ENCODE measurements around the gene TKT. TPM values are rescaled to one million over a fixed set of nuclear protein-coding genes. Genes with fewer than 3 reads are reported as not detected.

TKT gene
- total RNA-seq, 1 experiment from 2014 or later, result 339 TPM

DNA sequence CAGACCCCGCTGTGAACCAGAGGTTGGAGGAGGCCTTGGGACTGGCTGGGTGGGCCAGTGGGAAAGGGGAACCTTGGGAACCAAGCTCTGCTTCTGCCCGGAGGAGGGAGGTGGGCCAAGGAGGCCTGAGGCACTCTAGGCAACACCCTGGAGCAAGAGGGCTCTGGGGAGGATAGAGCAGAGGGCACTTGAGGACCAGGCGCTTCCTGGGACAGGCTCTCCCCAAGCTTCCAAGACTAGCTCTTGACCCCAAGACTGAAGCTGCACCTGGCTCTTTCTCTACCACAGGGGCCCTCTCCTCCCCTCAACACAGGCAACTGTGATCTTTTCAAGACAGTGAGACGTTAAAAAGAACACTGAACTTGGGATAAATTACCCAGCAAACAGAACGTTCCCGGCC, 20.3 kb downstream of the TKT start:
- Histone ChIP-seq H3K4me1 (peaks cover 18% of the 10 kb centered on the region), H3K9me3 (no peaks in the 10 kb centered on the region), H3K27me3 (replicated peaks; ENCODE audit: control insufficient read depth, insufficient read depth, low read length) (no peaks in the 10 kb centered on the region), H3K36me3 (ENCODE audit: control insufficient read depth, insufficient read depth, low read length) (peaks cover 5% of the 10 kb centered on the region), H3K4me3 (ENCODE audit: low read depth, low read length) (no peak overlapping the region)
- no peak for DNase-seq
- H3K27ac Mint-ChIP-seq (ENCODE audit: unreplicated experiment), result peak overlapping the region; percentile 53
- no TSS peak for BruUV-seq (replicated peaks)
- ChIA-PET POLR2A (no interaction called here), CTCF (no interaction called here)
- H3K36me3 Mint-ChIP-seq (ENCODE audit: insufficient read depth, unreplicated experiment), result peaks cover 90% of the 10 kb centered on the region
- H3K9me3 Mint-ChIP-seq (ENCODE audit: unreplicated experiment), result no peaks in the 10 kb centered on the region
- TF ChIP-seq, protein P1, sequence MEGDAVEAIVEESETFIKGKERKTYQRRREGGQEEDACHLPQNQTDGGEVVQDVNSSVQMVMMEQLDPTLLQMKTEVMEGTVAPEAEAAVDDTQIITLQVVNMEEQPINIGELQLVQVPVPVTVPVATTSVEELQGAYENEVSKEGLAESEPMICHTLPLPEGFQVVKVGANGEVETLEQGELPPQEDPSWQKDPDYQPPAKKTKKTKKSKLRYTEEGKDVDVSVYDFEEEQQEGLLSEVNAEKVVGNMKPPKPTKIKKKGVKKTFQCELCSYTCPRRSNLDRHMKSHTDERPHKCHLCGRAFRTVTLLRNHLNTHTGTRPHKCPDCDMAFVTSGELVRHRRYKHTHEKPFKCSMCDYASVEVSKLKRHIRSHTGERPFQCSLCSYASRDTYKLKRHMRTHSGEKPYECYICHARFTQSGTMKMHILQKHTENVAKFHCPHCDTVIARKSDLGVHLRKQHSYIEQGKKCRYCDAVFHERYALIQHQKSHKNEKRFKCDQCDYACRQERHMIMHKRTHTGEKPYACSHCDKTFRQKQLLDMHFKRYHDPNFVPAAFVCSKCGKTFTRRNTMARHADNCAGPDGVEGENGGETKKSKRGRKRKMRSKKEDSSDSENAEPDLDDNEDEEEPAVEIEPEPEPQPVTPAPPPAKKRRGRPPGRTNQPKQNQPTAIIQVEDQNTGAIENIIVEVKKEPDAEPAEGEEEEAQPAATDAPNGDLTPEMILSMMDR (IDR thresholded peaks at IDR 0.05; ENCODE audit: insufficient read depth in 1 of 2, low read depth in 1 of 2, low read length in 1 of 2, severe bottlenecking in 1 of 2, unreplicated experiment in 1 of 2), result no peak
- no peak overlapping the region for H3K4me3 Mint-ChIP-seq (ENCODE audit: unreplicated experiment)
- intact Hi-C loops (cut with micrococcal nuclease; ENCODE audit: unreplicated experiment), result no loop called here
- H3K4me1 Mint-ChIP-seq (ENCODE audit: low read depth, unreplicated experiment), result peaks cover 12% of the 10 kb centered on the region
- H3K27me3 Mint-ChIP-seq (ENCODE audit: insufficient read depth, unreplicated experiment), result no peaks in the 10 kb centered on the region

DNA sequence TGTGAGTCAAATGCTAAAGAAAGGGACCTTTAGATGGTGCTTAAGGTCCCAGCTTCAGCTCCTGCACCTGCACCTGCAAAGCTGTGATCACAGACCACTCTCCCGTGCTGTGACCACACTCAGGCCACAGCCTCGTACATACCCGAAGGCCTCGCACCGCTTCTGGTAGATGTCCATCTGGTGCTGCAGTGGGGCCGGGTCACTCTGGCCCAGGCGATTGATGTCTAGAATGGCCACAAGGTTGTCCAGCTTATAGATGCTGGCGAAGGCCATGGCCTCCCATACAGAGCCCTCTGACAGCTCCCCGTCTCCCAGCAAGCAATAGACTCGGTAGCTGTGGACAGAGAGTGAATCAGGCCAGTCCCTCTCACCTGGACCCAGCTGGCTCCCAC, 21.0 kb downstream of the TKT start:
- H3K36me3 ChIP-seq (ENCODE audit: control insufficient read depth, insufficient read depth, low read length), result peaks cover 4% of the 10 kb centered on the region
- H3K4me1 ChIP-seq, result peaks cover 17% of the 10 kb centered on the region
- H3K27me3 ChIP-seq (replicated peaks; ENCODE audit: control insufficient read depth, insufficient read depth, low read length), result no peaks in the 10 kb centered on the region
- H3K27ac Mint-ChIP-seq (ENCODE audit: unreplicated experiment), result peak overlapping the region; percentile 53
- no peak overlapping the region for H3K4me3 ChIP-seq (ENCODE audit: low read depth, low read length)
- BruUV-seq (replicated peaks), result no TSS peak
- H3K9me3 ChIP-seq, result no peaks in the 10 kb centered on the region
- H3K36me3 Mint-ChIP-seq (ENCODE audit: insufficient read depth, unreplicated experiment), result peaks cover 89% of the 10 kb centered on the region
- ChIA-PET POLR2A (no interaction called here), CTCF (no interaction called here)
- no peak overlapping the region for H3K4me3 Mint-ChIP-seq (ENCODE audit: unreplicated experiment)
- intact Hi-C loops (cut with micrococcal nuclease; ENCODE audit: unreplicated experiment), result no loop called here
- TF ChIP-seq, protein P1 (IDR thresholded peaks at IDR 0.05; ENCODE audit: insufficient read depth in 1 of 2, low read depth in 1 of 2, low read length in 1 of 2, severe bottlenecking in 1 of 2, unreplicated experiment in 1 of 2), result no peak
- H3K4me1 Mint-ChIP-seq (ENCODE audit: low read depth, unreplicated experiment), result peaks cover 12% of the 10 kb centered on the region
- no peaks in the 10 kb centered on the region for H3K27me3 Mint-ChIP-seq (ENCODE audit: insufficient read depth, unreplicated experiment)
- no peaks in the 10 kb centered on the region for H3K9me3 Mint-ChIP-seq (ENCODE audit: unreplicated experiment)
- no peak for DNase-seq

- Mint-ChIP-seq H3K27ac (ENCODE audit: unreplicated experiment) (no peak overlapping the region), H3K27me3 (ENCODE audit: insufficient read depth, unreplicated experiment) (no peaks in the 10 kb centered on the region), H3K36me3 (ENCODE audit: insufficient read depth, unreplicated experiment) (peaks cover 86% of the 10 kb centered on the region), H3K9me3 (ENCODE audit: unreplicated experiment) (no peaks in the 10 kb centered on the region), H3K4me1 (ENCODE audit: low read depth, unreplicated experiment) (peaks cover 12% of the 10 kb centered on the region), H3K4me3 (ENCODE audit: unreplicated experiment) (no peak overlapping the region)
- CTCF ChIA-PET, result interaction anchor here (0.7 kb wide), 1 partner anchor 14 kb away, joined by 3 read pairs; no protein-coding TSS in a partner anchor
- no peak for DNase-seq
- TF ChIP-seq, protein P1 (IDR thresholded peaks at IDR 0.05; ENCODE audit: insufficient read depth in 1 of 2, low read depth in 1 of 2, low read length in 1 of 2, severe bottlenecking in 1 of 2, unreplicated experiment in 1 of 2), result no peak
- intact Hi-C loops (cut with micrococcal nuclease; ENCODE audit: unreplicated experiment), result no loop called here
- H3K4me1 ChIP-seq, result peaks cover 14% of the 10 kb centered on the region
- POLR2A ChIA-PET, result no interaction called here
- H3K27me3 ChIP-seq (replicated peaks; ENCODE audit: control insufficient read depth, insufficient read depth, low read length), result no peaks in the 10 kb centered on the region
- BruUV-seq (replicated peaks), result no TSS peak
- H3K9me3 ChIP-seq, result no peaks in the 10 kb centered on the region
- no peak overlapping the region for H3K4me3 ChIP-seq (ENCODE audit: low read depth, low read length)
- peaks cover 4% of the 10 kb centered on the region for H3K36me3 ChIP-seq (ENCODE audit: control insufficient read depth, insufficient read depth, low read length)
Measured at GRCh38 chr3:53234130-53234840, 21.5 kb downstream of the TKT start.

Measured in Caco-2 (cell line).